Large intestine (tissue), 3 donors: ENCODE measurements around the gene TMEM219. TPM values are rescaled to one million over a fixed set of nuclear protein-coding genes. Genes with fewer than 3 reads are reported as not detected.
A peak's percentile ranks its signal among the peaks of the same experiment; 100 is the strongest.
"Not testable (repeated sequence)": the region's sequence is repeated elsewhere in the genome, so short reads cannot be mapped to it uniquely, and the experiment has no call there.

Experiments
- DNase-seq, 2 donors: peaks; one replicate each; pipeline versions ENCODE4 v3.0.0 to v3.0.0-alpha.2; 2013
- H3K27ac ChIP-seq: one replicate; pipeline ENCODE4 v1.5.1; 2013; ENCODE audit warnings: low read length
- H3K27me3 ChIP-seq: 2 replicates; pipeline ENCODE4 v1.6.1; 2013; ENCODE audit warnings: low read length; ENCODE audit not compliant: control insufficient read depth, insufficient read depth
- H3K36me3 ChIP-seq: 2 replicates; pipeline ENCODE4 v1.6.1; 2013; ENCODE audit warnings: low read length; ENCODE audit not compliant: control insufficient read depth, insufficient read depth
- H3K4me1 ChIP-seq: one replicate; pipeline ENCODE4 v1.6.1; 2013; ENCODE audit warnings: low read length; ENCODE audit not compliant: control insufficient read depth, insufficient read depth
- H3K4me3 ChIP-seq: one replicate; pipeline ENCODE4 v1.5.1; 2013; ENCODE audit warnings: low read length
- H3K9me3 ChIP-seq: one replicate; pipeline ENCODE4 v1.6.1; 2013; ENCODE audit warnings: mild to moderate bottlenecking, low read depth, low read length, moderate library complexity; ENCODE audit not compliant: control insufficient read depth
- WGBS: methylation state at CpG from one replicate; pipeline ENCODE4 v1.1.5; 2013; ENCODE audit warnings: low lambda C conversion rate; ENCODE audit not compliant: insufficient coverage; 5-methylcytosine and 5-hydroxymethylcytosine counted together
- polyA plus RNA-seq: library from polyadenylated mRNA; unstranded; fragments of 120-200 nt; gene quantifications from one replicate; pipeline ENCODE4 v1.2.1, GENCODE V29; 2013

TMEM219 gene
- polyA plus RNA-seq, 1 donor: 160 TPM

- no peak for DNase-seq
- peaks cover 16% of the 10 kb centered on the region for H3K4me1 ChIP-seq
- H3K27ac ChIP-seq: peak overlapping the region; percentile 89
- no peaks in the 10 kb centered on the region for H3K36me3 ChIP-seq
- WGBS: no CpG with 5 or more reads among the region's 4 CpGs
- no peaks in the 10 kb centered on the region for H3K9me3 ChIP-seq
- H3K4me3 ChIP-seq: no peak overlapping the region
- H3K27me3 ChIP-seq: no peaks in the 10 kb centered on the region
Measured at GRCh38 chr16:29950806-29951461, 10.9 kb upstream of the TMEM219 start.

GRCh38 chr16:29951625-29952365, 10.1 kb upstream of the TMEM219 start:
- Histone ChIP-seq H3K4me1 (peaks cover 16% of the 10 kb centered on the region), H3K36me3 (no peaks in the 10 kb centered on the region), H3K9me3 (no peaks in the 10 kb centered on the region), H3K27me3 (no peaks in the 10 kb centered on the region), H3K27ac (peak overlapping the region; percentile 89), H3K4me3 (no peak overlapping the region)
- peak; percentile 68 to 87 for DNase-seq
- no CpG with 5 or more reads among the region's 8 CpGs for WGBS

DNA sequence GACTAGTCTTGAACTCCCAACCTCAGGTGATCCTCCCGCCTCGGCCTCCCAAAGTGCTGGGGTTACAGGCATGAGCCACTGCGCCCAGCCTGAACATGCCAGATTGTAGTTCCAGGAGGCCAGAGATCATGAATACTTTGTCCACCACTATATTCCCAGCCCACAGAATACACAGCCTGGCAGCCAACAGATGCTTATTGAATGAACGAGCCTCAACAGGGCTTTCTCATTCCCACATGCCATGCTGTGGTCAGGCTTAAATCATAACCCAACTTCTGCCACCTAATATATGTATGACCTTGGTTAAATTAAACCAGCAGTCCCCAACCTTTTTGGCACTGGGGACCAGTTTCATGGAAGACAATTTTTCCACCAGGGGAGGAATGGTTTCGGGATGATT, 3.1 kb upstream of the TMEM219 start:
- Histone ChIP-seq H3K4me3 (no peak overlapping the region), H3K36me3 (peaks cover 4% of the 10 kb centered on the region), H3K4me1 (peaks cover 16% of the 10 kb centered on the region), H3K27me3 (no peaks in the 10 kb centered on the region), H3K27ac (no peak overlapping the region), H3K9me3 (no peaks in the 10 kb centered on the region)
- WGBS: no CpG with 5 or more reads among the region's 5 CpGs
- DNase-seq: no peak

DNA sequence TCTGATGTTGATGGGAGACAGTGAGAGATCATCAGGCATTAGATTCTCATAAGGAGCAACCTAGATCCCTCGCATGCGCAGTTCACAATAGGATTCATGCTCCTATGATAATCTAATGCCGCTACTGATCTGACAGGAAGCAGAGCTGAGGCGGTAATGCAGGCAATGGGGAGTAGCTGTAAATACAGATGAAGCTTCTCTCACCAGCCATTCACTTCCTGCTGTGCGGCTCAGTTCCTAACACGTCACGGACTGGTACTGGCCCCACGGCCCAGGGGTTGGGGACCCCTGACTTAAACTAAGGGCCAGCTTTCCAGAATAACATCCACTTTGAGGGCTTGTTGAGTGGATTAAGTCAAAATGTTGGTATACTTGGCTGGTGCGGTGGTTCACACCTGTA, 2.6 kb upstream of the TMEM219 start:
- Histone ChIP-seq H3K9me3 (no peaks in the 10 kb centered on the region), H3K36me3 (peaks cover 4% of the 10 kb centered on the region), H3K27ac (no peak overlapping the region), H3K4me3 (no peak overlapping the region), H3K4me1 (peaks cover 16% of the 10 kb centered on the region), H3K27me3 (no peaks in the 10 kb centered on the region)
- no peak for DNase-seq
- no CpG with 5 or more reads among the region's 9 CpGs for WGBS

DNA sequence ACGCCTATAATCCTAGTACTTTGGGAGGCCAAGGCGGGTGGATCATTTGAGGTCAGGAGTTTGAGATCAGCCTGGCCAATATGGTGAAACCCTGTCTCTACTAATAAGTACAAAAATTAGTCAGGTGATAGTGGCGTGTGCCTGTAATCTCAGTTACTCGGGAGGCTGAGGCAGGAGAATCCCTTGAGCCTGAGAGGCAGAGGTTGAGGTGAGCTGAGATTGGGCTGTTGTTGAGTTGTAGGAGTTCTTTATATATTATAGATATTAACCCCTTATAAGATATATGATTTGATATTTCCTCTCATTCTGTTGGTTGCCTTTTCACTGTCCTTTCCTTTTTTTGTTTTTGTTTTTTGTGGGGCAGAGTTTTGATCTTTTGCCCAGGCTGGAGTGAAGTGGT, 2.1 kb upstream of the TMEM219 start:
- H3K4me1 ChIP-seq: peaks cover 18% of the 10 kb centered on the region
- H3K9me3 ChIP-seq, H3K27ac ChIP-seq, DNase-seq, H3K36me3 ChIP-seq, H3K27me3 ChIP-seq, H3K4me3 ChIP-seq: not testable (repeated sequence)
- no CpG with 5 or more reads among the region's 4 CpGs for WGBS

DNA sequence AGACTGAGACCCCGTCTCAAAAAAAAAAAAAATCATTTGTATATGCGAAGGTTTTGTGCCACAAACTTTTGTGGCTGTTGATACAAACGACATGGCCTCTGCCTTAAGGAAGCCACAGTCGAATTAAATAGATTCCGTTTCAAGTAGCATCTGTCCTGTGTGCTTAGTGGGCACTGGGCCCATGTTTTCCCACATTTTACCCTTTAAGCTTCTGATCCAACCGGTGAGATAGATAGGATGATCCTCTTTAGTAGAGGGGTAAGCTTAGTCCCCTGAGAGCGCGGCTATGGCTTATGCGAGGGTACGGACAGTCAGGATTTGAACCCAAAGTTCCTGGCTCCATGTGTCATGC, 776 bp upstream of the TMEM219 start:
- Histone ChIP-seq H3K27me3 (no peaks in the 10 kb centered on the region), H3K4me1 (peaks cover 20% of the 10 kb centered on the region), H3K36me3 (peaks cover 8% of the 10 kb centered on the region), H3K4me3 (peak overlapping the region; percentile 68), H3K9me3 (no peaks in the 10 kb centered on the region), H3K27ac (peak overlapping the region; percentile 89)
- no peak for DNase-seq
- WGBS: 60% methylated on average over 2 of the region's 10 CpGs

DNA sequence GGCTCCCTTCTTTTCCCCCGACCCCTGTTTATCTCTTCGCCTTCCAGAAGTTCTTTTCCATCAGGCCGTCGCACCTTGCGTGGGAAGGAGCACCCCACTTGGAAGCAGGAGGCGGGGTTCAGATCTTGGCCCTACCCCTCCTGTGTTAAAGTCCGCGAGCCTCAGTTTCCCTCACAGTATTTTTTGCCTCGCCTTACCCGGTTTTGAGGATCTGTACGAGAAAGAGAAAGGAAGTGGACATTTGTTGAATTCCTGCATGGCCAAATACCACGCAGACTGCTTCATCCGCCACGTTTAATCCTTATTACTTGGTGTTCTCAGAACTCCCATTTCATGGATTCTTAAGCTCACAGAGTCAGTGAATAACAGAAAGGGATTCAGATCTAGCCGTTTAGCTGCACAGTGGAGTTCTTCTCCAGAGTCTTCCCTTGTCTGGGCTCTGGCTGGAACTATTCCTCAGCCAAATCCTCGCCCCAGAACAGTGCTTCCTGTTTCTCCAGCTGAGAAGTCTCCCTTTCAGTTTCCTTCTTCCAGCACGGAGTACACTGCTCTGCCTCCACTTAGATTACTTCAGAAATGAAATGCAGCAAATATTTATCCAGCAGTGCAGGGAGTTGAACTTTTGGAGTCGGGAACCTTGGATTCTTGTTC, 590 bp downstream of the TMEM219 start:
- H3K4me3 ChIP-seq: peak overlapping the region; percentile 93
- H3K9me3 ChIP-seq: no peaks in the 10 kb centered on the region
- DNase-seq: peak; percentile 42 to 73
- H3K36me3 ChIP-seq: peaks cover 12% of the 10 kb centered on the region
- H3K27ac ChIP-seq: peak overlapping the region; percentile 96
- 27% methylated on average over 3 of the region's 18 CpGs for WGBS
- H3K4me1 ChIP-seq: peaks cover 20% of the 10 kb centered on the region
- no peaks in the 10 kb centered on the region for H3K27me3 ChIP-seq

GRCh38 chr16:29963021-29963743, 1.3 kb downstream of the TMEM219 start:
- Histone ChIP-seq H3K9me3 (no peaks in the 10 kb centered on the region), H3K4me1 (peaks cover 20% of the 10 kb centered on the region), H3K4me3 (peak overlapping the region; percentile 93), H3K36me3 (peaks cover 16% of the 10 kb centered on the region), H3K27me3 (no peaks in the 10 kb centered on the region), H3K27ac (peak overlapping the region; percentile 96)
- WGBS: no CpG with 5 or more reads among the region's 14 CpGs
- DNase-seq: no peak

DNA sequence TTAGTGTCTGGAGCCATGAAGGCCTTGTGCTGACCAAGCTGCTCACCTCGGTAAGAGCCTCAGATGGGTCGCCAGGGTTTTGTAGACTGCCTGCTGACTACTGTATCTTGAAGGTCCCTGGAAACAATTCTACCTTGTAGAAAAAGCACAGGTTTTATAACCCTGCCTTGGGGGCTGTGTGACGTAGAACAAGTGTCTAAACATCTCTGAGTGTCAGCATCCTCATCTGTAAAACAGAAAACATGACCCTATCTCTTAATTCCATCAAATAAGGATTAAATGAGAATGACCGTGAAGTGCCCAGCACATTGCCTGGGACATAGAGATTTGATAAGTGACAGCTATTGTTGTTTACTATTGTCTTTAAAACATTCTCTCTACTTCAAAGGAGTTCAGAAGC, 6.3 kb downstream of the TMEM219 start:
- Histone ChIP-seq H3K9me3 (no peaks in the 10 kb centered on the region), H3K27me3 (no peaks in the 10 kb centered on the region), H3K36me3 (peaks cover 31% of the 10 kb centered on the region), H3K4me1 (peaks cover 9% of the 10 kb centered on the region), H3K27ac (no peak overlapping the region), H3K4me3 (no peak overlapping the region)
- WGBS: 100% methylated on average over 1 of the region's 4 CpGs
- DNase-seq: no peak

DNA sequence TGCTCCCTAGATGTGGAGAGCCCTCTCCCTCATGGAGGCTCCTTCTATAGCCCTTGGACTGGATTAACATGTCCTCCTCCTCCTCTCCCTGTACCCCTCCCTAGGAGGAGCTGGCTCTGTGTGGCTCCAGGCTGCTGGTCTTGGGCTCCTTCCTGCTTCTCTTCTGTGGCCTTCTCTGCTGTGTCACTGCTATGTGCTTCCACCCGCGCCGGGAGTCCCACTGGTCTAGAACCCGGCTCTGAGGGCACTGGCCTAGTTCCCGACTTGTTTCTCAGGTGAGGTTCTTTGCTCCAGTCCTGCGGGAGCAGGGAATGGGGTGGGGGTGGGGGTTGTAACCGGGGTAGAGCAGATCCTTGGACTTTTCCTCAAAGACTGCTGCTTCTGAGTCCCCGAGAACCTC, 9.4 kb downstream of the TMEM219 start:
- H3K36me3 ChIP-seq: peaks cover 23% of the 10 kb centered on the region
- 100% methylated on average over 1 of the region's 8 CpGs for WGBS
- no peak overlapping the region for H3K27ac ChIP-seq
- H3K4me1 ChIP-seq: peaks cover 16% of the 10 kb centered on the region
- H3K9me3 ChIP-seq: no peaks in the 10 kb centered on the region
- H3K4me3 ChIP-seq: no peak overlapping the region
- no peak for DNase-seq
- H3K27me3 ChIP-seq: no peaks in the 10 kb centered on the region
